GM21723 (cell line): ENCODE data around the gene FOXN3.
"Not testable (repeated sequence)": the region's sequence is repeated elsewhere in the genome, so short reads cannot be mapped to it uniquely, and the experiment has no call there.

ENCODE experiments used
- ATAC-seq: cut with Tn5 transposase; IDR thresholded peaks from one replicate; pipeline ENCODE4 v1.9.1; 2021; ENCODE audit warnings: mild to moderate bottlenecking, moderate library complexity; ENCODE audit not compliant: unreplicated experiment

The FOXN3 gene

GRCh38 chr14:89111232-89111631 is 305.8 kb downstream of the FOXN3 start:
- ATAC-seq: not testable (repeated sequence)

- no peak for ATAC-seq
These were observed 306.9 kb downstream of the FOXN3 start for GRCh38 chr14:89110110-89110509.

GRCh38 chr14:89108608-89109007 is 308.4 kb downstream of the FOXN3 start:
- ATAC-seq: no peak

GRCh38 chr14:89107626-89108025 is 309.4 kb downstream of the FOXN3 start:
- no peak for ATAC-seq
